Left ventricle myocardium inferior (tissue), 1 donor: ENCODE data around the gene PPFIA4. TPM values are rescaled to one million over a fixed set of nuclear protein-coding genes. Genes with fewer than 3 reads are reported as not detected.

Experiments used
- DNase-seq: peaks from one replicate; pipeline ENCODE4 v3.0.0-alpha.2; 2020
- H3K27ac ChIP-seq: fragments of 200-600 bp; replicated peaks from 2 replicates; pipeline ENCODE4 v1.8.0; 2021
- H3K27me3 ChIP-seq: fragments of 200-600 bp; 2 replicates; pipeline ENCODE4 v1.8.0; 2021; ENCODE audit warnings: low read depth
- H3K36me3 ChIP-seq: fragments of 200-600 bp; 2 replicates; pipeline ENCODE4 v1.8.0; 2021
- H3K4me1 ChIP-seq: fragments of 200-600 bp; 2 replicates; pipeline ENCODE4 v1.8.0; 2021
- H3K4me3 ChIP-seq: fragments of 200-600 bp; 2 replicates; pipeline ENCODE4 v1.8.0; 2021; ENCODE audit warnings: mild to moderate bottlenecking, moderate library complexity
- H3K9me3 ChIP-seq: fragments of 200-600 bp; replicated peaks from 2 replicates; pipeline ENCODE4 v1.8.0; 2021
- CTCF ChIP-seq: fragments of 200-600 bp; IDR thresholded peaks from 2 replicates; pipeline ENCODE4 v1.8.0; 2021; ENCODE audit warnings: antibody characterized with exemption, mild to moderate bottlenecking, borderline replicate concordance
- intact Hi-C: fragments of 100-400 bp; cut with micrococcal nuclease; formaldehyde crosslinking; loops from one replicate; pipeline ENCODE4 v1.11.0; 2022
- total RNA-seq: library from RNA; stranded (reverse); fragmentation: NEBNext Ultra II Directional; extraction: Animal tissue kit (Norgen Biotek cat#: 25700); gene quantifications from one replicate; pipeline ENCODE4 v1.2.1, GENCODE V29; 2021
- donor health status: DM: no; HTN: yes; CAD: no; lungs with severe emphysema.

PPFIA4 gene
- total RNA-seq, 1 donor from 2014 or later: 24.8 TPM

DNA sequence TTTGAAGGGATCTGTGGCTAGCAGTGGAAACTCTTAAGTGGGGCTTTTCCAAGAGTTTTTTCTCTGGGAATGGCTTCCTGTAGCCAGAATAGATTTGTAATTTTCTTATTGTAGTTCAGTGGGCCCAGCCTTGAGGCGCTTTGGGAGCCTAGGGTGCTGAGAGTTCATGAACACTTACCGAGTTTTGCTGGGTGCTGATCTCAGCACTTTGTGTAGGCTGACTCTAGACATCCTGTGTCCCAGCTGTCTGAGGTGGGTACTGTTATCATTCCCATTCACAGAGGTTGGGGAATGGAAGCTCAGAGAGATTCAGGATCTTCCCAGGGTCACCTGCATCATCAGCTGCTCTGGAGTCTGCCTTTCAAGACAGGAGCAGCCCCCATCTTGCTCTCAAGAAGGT, 7.0 kb downstream of the PPFIA4 start:
- intact Hi-C loops: no loop called here
- DNase-seq: no peak
- H3K27ac ChIP-seq: no peak overlapping the region
- no peak overlapping the region for H3K4me3 ChIP-seq
- no peaks in the 10 kb centered on the region for H3K36me3 ChIP-seq
- H3K27me3 ChIP-seq: no peaks in the 10 kb centered on the region
- no peaks in the 10 kb centered on the region for H3K9me3 ChIP-seq
- peaks cover 52% of the 10 kb centered on the region for H3K4me1 ChIP-seq
- TF ChIP-seq CTCF: no peak

DNA sequence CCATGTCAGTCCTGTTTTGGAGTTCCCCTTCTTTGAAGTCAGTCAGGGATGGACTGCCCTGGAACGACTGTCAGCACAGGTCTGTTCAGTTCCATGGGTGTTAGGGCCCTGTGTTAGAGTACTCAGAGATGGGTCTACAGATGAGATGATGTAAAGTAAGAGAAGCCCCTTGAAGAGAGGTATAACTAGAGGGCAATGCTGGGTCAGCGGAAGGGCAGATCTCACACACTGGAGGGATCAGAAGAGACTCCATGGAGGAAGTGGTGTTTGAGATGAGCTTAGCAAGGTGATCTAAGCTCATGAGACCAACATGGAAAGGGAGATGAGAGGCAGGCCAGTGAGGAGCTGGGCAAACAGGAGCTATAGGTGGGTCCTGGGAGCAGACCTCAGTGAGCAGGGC, 7.6 kb downstream of the PPFIA4 start:
- intact Hi-C loops: no loop called here
- no peak for DNase-seq
- Histone ChIP-seq H3K27ac (no peak overlapping the region), H3K27me3 (no peaks in the 10 kb centered on the region), H3K4me1 (peaks cover 55% of the 10 kb centered on the region), H3K36me3 (no peaks in the 10 kb centered on the region), H3K9me3 (no peaks in the 10 kb centered on the region), H3K4me3 (no peak overlapping the region)
- no peak for TF ChIP-seq CTCF

DNA sequence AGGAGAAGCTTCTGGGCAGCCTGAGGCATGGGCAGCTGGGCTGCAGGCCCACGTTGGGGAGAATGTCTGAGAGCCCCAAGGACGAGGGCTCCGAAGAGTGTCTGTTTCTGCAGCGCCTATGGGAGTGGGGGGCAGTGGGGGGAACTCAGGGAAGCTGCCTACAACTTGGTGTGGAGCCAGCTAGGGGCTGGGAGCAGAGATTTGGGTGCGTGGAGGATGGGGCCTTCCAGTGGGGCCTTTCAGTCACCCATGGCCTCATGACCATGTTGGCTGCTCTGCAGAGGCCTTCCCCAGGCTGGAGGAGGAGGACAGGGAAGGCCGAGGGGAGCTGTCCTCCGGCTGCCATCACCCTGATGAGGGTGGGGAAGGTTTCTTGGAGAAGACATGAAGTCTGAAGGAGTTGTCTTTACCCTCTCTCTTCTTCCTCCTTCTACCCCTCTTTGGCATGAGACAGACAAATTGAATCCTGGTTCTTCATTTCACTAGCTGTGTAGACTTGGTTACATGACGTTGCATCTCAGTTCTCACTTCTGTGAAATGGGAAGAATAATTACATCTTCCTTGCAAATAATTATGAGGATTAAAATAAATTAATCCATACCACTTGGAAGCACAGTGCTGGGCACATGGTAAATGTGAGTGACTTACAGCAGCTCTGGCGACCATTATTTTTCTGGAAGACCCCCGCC, 8.3 kb downstream of the PPFIA4 start:
- DNase-seq: no peak
- intact Hi-C loops: no loop called here
- Histone ChIP-seq H3K9me3 (no peaks in the 10 kb centered on the region), H3K27ac (peak overlapping the region; percentile 87), H3K27me3 (no peaks in the 10 kb centered on the region), H3K4me1 (peaks cover 55% of the 10 kb centered on the region), H3K36me3 (no peaks in the 10 kb centered on the region), H3K4me3 (no peak overlapping the region)
- TF ChIP-seq CTCF: no peak

GRCh38 chr1:203035111-203036000, 9.1 kb downstream of the PPFIA4 start:
- peaks cover 56% of the 10 kb centered on the region for H3K4me1 ChIP-seq
- no peak overlapping the region for H3K4me3 ChIP-seq

GRCh38 chr1:203036135-203036534, 9.8 kb downstream of the PPFIA4 start:
- Histone ChIP-seq H3K27me3 (no peaks in the 10 kb centered on the region), H3K27ac (peak overlapping the region; percentile 87), H3K4me3 (no peak overlapping the region), H3K9me3 (no peaks in the 10 kb centered on the region), H3K36me3 (no peaks in the 10 kb centered on the region), H3K4me1 (peaks cover 64% of the 10 kb centered on the region)
- intact Hi-C loops: no loop called here
- DNase-seq: no peak
- TF ChIP-seq CTCF: no peak

More at GRCh38 chr1:203035111-203036000, 9.1 kb downstream of the PPFIA4 start:
- Histone ChIP-seq H3K36me3 (no peaks in the 10 kb centered on the region), H3K9me3 (no peaks in the 10 kb centered on the region), H3K27ac (peak overlapping the region; percentile 87), H3K27me3 (no peaks in the 10 kb centered on the region)
- DNase-seq: no peak
- no peak for TF ChIP-seq CTCF
- intact Hi-C loops: no loop called here
